AG09309 (cell line): ENCODE data around the gene COMT.
"Not testable (repeated sequence)": the region's sequence is repeated elsewhere in the genome, so short reads cannot be mapped to it uniquely, and the experiment has no call there.

Experiments
- DNase-seq: peaks from one replicate; pipeline ENCODE4 v3.0.0-alpha.2; 2010; ENCODE audit warnings: low read depth
- H3K4me3 ChIP-seq: 2 replicates; pipeline ENCODE4 v1.5.1; 2011; ENCODE audit warnings: mild to moderate bottlenecking, low read depth, low read length, moderate library complexity; ENCODE audit not compliant: control insufficient read depth
- TF ChIP-seq, protein P1 (sequence below): IDR thresholded peaks from 2 replicates; pipeline ENCODE4 v1.5.1; 2011; ENCODE audit warnings: mild to moderate bottlenecking, low read depth, low read length, inconsistent platforms; ENCODE audit not compliant: insufficient read depth, control insufficient read depth; ENCODE audit errors: missing control alignments

Gene COMT

DNA sequence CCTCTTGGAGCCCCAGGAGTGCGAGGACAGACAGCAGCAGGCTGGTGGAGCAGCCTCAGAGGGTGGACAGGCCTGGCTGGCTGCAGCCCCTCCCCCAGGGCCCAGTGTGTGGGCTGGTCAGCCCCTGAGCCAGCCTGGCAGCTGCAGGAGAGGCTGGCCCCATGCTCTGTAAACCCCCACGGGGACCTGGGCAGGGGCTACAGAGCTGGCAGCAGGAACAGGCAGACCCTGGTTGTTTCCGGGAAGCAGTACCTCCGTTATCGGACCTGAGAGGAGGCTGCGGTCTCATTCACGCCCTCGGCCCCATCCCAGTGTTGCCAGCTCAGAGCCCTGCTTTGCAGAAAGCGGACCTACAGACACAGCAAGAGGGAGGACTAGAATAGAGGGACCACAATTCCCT, 38.5 kb upstream of the COMT start:
- TF ChIP-seq, protein P1, sequence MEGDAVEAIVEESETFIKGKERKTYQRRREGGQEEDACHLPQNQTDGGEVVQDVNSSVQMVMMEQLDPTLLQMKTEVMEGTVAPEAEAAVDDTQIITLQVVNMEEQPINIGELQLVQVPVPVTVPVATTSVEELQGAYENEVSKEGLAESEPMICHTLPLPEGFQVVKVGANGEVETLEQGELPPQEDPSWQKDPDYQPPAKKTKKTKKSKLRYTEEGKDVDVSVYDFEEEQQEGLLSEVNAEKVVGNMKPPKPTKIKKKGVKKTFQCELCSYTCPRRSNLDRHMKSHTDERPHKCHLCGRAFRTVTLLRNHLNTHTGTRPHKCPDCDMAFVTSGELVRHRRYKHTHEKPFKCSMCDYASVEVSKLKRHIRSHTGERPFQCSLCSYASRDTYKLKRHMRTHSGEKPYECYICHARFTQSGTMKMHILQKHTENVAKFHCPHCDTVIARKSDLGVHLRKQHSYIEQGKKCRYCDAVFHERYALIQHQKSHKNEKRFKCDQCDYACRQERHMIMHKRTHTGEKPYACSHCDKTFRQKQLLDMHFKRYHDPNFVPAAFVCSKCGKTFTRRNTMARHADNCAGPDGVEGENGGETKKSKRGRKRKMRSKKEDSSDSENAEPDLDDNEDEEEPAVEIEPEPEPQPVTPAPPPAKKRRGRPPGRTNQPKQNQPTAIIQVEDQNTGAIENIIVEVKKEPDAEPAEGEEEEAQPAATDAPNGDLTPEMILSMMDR = no peak
- DNase-seq = no peak
- no peak overlapping the region for H3K4me3 ChIP-seq

DNA sequence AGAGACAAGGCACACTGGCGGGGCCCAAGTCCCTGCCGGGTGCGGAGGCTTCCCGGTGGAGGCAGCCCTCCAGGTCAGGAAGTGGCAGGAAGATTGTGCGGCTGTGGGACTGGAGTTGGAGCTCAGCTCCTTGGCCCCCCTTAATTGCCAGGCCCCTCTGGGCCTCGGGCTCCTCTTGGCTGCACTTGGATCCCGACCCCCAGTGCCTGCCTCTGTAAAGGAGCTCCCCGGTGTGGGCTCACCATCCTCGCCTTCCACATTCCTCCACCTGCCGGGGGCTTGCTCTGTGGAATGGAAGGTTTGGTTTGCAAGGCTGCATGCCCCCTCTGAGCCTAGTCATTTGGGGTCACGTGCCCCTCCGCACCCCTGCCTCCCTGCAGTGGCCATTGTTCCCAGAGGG, 38.1 kb upstream of the COMT start:
- no peak for DNase-seq
- TF ChIP-seq, protein P1 = no peak
- H3K4me3 ChIP-seq = no peak overlapping the region

DNA sequence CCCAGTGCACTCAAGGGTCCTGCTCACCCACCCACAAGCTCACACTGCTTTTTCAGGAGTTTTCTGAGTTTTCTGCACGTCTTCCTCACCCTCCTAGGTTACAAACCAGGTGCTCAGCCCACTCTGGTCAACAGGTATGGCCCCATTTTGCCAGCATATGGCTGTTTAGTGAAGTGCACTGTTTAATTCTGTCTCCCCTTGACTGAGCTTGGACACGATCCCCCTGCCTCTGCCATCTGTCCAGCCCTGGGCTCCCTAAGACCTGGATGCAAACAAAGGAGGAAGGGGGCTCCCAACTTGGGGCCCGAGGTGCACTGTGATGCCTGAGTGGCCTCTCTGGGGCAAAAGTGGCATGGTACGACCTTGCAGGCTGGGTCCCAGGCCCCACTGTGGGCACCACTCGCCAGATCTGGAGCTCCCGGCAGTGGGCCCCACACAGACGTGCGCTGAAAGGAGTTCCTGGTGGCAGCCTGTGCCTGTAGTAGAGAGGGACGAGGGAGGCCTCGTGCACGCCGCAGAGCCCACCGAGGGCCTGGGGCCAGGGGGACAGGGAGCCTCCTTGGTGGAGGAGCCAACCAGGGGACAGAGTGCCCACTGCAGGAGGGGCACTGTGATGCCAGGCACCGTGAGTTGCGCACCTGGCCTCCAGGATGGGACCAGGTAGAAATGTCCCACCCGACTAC, 37.3 kb upstream of the COMT start:
- TF ChIP-seq, protein P1 = no peak
- DNase-seq = no peak
- no peak overlapping the region for H3K4me3 ChIP-seq

DNA sequence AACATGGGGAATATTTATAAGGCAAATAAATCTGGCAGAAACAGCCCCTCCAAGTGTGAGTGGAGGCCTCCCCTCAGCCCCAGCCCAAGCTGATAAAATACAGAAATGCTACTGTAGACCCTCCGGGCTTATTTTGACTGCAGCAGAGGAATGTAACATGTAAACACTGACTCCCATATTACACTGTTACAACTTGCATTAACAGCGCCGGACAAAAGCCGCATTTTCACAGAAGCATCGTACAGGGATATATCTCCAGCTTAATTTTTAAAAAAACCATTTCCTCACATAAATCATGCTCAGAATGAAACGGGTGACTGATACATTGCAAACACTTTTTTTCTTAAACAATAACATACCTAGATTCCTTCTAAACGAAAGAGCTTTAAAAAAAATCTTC, 36.6 kb upstream of the COMT start:
- TF ChIP-seq, protein P1 = no peak
- no peak overlapping the region for H3K4me3 ChIP-seq
- DNase-seq = no peak

DNA sequence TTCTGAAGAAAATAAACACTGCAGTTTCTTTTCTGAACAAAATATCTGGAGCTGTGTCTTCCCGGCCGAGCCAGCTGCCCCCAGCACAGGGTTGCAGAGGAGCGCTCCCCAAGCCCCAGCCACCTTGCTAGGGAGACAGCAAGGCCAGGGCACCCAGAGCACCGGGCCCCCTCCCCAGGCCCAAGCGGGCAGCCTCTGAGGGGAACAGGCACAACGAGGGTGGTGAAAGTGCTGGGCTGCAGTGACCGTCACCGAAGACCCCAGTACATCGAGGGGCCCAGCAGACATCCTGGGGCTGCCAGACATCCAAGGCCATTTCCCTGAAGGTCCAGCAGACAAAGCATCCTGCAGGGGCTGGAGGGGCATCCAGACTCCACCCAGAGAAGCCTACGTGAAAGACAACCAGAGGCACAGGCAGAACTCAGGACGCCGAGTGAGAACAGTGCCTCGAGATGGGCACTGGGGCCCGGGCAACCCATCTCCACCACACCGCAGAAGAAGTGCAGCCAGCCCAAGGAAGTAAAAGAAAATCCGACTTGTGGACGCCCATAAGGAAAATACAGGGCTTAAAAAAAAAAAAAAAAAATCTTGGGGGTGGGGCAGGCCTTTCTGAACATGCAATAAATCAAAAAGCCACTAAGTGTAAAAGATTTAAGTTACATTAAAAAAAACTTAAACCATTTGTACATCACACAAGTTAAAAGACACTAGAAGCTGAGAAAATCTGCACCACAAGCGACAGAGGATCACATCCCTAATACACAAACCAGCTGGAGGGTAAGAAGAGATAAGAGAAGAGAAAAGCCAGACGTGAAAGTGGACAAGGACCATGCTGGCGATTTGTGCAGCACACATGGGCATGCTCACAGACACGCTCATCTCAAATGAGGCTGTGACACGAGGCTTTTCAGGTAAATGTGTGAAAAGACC, 36.0 kb upstream of the COMT start:
- H3K4me3 ChIP-seq = no peak overlapping the region
- no peak for DNase-seq
- TF ChIP-seq, protein P1 = no peak

DNA sequence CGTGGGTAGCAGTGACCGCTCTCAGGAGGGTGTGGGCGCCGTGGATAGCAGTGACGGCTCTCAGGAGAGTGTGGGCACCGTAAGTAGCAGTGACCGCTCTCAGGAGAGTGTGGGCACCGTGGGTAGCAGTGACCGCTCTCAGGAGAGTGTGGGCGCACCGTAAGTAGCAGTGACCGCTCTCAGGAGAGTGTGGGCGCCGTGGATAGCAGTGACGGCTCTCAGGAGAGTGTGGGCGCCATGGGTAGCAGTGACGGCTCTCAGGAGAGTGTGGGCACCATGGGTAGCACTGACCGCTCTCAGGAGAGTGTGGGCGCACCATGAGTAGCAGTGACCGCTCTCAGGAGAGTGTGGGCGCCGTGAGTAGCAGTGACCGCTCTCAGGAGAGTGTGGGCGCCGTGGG, 34.7 kb upstream of the COMT start:
- not testable (repeated sequence) for H3K4me3 ChIP-seq, DNase-seq

DNA sequence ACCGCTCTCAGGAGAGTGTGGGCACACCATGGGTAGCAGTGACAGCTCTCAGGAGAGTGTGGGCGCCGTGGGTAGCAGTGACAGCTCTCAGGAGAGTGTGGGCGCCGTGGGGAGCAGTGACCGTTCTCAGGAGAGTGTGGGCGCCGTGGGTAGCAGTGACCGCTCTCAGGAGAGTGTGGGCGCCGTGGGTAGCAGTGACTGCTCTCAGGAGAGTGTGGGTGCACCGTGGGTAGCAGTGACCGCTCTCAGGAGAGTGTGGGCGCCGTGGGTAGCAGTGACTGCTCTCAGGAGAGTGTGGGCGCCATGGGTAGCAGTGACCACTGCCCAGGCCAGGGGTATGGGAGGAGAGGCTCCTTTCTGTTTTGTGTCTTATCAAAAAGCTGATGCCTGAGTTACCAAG, 33.7 kb upstream of the COMT start:
- not testable (repeated sequence) for DNase-seq, H3K4me3 ChIP-seq
